ENCODE results near the gene ANKRD34B.

Gene ANKRD34B

DNA sequence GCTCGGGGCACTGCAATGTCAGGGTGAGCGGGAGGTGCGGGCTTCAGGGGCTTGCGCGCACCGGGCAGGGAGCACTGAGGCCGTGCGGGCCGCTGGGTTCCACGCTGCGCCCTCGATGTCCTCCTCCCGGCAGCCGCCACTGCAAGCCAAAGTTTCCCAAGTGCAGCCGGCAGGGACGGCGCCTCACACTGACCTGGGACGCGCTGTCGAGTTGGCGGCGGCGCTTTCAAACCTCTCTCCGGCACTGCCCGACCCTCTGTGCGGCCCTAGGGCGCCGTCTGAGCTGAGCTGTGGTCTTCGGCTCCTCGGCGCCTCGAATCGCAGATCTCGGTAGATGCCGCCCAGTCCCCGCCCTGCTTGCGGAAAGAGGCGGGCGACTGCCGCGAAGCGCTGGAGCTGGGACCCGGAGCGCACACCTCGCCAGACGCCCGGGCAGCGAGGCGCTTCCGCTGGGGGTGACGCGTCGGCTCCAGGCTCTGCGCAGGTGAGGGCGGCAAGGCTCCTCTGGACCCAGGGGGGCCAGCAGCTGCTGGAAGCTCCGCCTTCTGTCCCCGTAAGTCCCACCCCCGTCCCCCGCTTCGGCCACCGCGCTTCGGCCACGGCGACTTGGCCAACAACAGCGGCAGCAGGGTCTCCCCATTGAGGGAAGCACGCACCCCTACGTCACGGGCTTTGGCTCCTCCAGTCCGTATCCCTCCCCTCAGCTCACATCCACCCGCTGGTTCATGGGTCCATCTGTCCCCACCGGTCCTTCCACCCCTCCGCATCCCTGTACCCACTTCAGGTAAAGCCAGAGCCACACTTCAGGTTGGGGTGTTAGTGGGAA, at the start of gene ANKRD34B:
Gene ANKRD34B (minus strand): TSS at position 320 of the 826 bp plus-strand sequence. CDS start 10,261 bp downstream, outside the sequence.
- Mint-ChIP-seq H3K9me3 (peaks cover 0 to 3% of the 10 kb centered on the region in 2 donors), H3K27ac (no peak within 1 kb of the TSS), H3K4me1 (peaks cover 2 to 10% of the 10 kb centered on the region in 2 donors), H3K36me3 (no peaks in the 10 kb centered on the region), H3K4me3 (peak within 1 kb of the TSS; percentile 65 to 76), H3K27me3 (peaks cover 64 to 71% of the 10 kb centered on the region in 2 donors)
- ATAC-seq (replicated peaks) (peak; percentile 57 to 62), DNase-seq (no peak)

DNA sequence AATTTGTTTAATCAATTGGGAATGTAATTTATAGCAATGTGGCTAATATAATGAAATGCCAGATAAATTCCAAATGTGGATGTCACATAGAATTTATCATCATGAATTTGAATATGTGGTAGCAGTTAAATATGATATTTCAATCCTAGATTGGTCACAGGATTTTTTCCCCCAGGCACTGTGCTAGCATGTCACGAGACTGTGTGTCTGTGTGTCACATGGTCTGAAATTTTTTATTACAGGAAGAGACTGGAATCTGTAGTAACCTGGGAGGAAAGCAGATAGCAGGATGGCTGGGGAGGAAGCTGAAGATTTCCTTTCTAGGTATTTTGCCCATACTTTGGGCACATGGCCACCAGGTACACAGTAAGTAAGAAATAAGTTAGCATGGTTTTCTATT, 49.0 kb upstream of the ANKRD34B start:
- ATAC-seq (replicated peaks) (no peak), DNase-seq (no peak)
- Mint-ChIP-seq H3K27me3 (no peaks in the 10 kb centered on the region), H3K4me1 (no peaks in the 10 kb centered on the region), H3K36me3 (peaks cover 4 to 19% of the 10 kb centered on the region in 2 donors), H3K9me3 (peaks cover 0 to 3% of the 10 kb centered on the region in 2 donors), H3K27ac (no peak overlapping the region), H3K4me3 (no peak overlapping the region)

DNA sequence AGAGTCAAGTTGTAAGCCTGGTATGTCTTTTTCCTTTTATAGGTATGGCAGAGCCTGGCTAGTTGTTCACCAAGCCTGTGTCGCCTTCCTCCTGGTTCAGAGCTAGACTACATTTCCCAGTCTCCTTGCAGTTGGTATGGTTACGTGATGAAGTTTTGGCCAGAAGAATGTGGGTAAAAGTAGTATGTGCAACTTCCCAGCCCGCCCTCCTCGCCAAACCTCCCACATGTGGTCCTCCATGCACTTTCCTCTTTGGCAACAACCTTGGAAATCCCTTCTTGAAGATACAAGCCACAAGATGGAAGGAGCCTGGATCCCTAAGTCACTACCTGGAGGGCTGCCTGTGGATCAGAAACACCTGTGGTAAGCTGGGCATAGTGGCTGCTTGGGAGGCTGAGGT, 48.4 kb upstream of the ANKRD34B start:
- peaks cover 0 to 3% of the 10 kb centered on the region in 2 donors for H3K9me3 Mint-ChIP-seq
- peaks cover 4 to 19% of the 10 kb centered on the region in 2 donors for H3K36me3 Mint-ChIP-seq
- ATAC-seq (replicated peaks) (no peak), DNase-seq (no peak)
- no peaks in the 10 kb centered on the region for H3K4me1 Mint-ChIP-seq
- H3K27me3 Mint-ChIP-seq, result no peaks in the 10 kb centered on the region
- peak overlapping the region; percentile 42 for H3K27ac Mint-ChIP-seq
- no peak overlapping the region for H3K4me3 Mint-ChIP-seq

DNA sequence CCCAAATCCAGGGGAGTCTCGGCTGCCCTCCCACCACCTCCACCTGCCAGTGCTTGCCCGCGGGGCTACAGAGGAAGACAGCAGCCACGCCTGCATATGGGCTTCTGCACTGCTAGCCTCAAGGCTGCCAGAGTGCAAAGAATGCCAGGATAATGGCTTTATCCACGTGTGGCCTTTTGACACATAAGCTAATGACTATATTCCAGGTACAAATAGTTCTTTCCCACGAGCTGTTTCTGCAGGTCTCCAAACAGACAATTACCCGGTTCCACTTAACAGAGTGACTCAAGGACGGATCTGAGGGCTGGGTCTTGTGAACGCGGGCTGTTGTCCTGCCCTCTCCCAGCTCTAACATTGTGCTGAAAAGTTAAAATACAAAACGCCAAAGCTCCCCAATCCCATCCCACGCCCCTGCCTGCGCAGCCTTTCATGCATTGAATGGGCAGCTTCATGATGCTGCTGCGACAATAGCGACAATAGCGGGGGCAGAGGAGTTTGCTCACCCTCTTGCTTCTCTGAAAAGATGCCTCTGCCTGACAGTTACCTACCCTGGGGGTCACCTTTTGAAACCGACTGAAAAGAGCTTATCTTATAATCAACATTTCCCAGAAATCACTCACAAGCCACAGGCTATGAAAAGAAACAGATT, 45.3 kb upstream of the ANKRD34B start:
- H3K4me1 Mint-ChIP-seq, result no peaks in the 10 kb centered on the region
- ATAC-seq (replicated peaks) (no peak), DNase-seq (no peak)
- no peak overlapping the region for H3K27ac Mint-ChIP-seq
- H3K9me3 Mint-ChIP-seq, result no peaks in the 10 kb centered on the region
- H3K4me3 Mint-ChIP-seq, result no peak overlapping the region
- H3K36me3 Mint-ChIP-seq, result peaks cover 0 to 10% of the 10 kb centered on the region in 2 donors
- H3K27me3 Mint-ChIP-seq, result no peaks in the 10 kb centered on the region

DNA sequence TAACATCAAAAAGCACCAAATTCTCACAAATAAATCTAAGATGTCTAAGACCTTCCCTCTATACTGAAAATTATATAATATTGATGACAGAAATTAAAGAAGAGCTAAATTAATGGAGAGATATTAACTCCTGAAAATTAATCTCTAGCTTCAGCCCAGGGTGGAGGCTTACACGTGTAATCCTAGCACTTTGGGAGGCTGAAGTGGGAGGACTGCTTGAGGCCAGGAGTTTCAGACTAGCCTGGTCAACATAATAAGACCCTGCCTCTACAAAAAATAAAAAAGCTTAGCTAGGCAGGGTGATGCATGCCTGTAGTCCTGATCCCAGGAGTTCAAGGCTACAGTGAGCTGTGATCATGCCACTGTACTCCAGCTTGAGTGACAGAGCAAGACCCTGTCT, 39.6 kb upstream of the ANKRD34B start:
- Mint-ChIP-seq H3K36me3 (peaks cover 0 to 10% of the 10 kb centered on the region in 2 donors), H3K27ac (no peak overlapping the region), H3K4me3 (no peak overlapping the region), H3K27me3 (no peaks in the 10 kb centered on the region), H3K9me3 (peaks cover 0 to 4% of the 10 kb centered on the region in 2 donors), H3K4me1 (peaks cover 0 to 2% of the 10 kb centered on the region in 2 donors)
- no peak for DNase-seq
- ATAC-seq (replicated peaks), result no peak

DNA sequence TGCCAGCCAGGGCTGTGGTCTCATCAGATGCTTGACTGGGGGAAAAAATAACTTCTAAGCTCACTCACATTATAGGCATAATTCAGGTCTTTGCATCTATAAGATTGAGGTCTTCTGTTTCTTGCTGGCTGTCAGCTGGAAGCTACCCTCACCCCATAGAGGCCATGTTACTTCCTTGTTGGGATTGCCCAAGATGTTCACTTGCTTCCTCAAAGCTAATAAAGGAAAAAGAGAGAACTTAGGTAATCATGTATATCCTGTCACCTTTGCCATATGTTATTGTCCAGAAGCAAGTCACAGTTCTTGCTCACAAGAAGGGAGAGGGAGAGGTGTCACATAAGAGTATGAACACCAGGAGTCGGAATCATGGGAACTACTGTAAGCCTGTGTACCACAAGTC, 38.7 kb upstream of the ANKRD34B start:
- H3K9me3 Mint-ChIP-seq, result peaks cover 0 to 4% of the 10 kb centered on the region in 2 donors
- no peaks in the 10 kb centered on the region for H3K27me3 Mint-ChIP-seq
- DNase-seq, result no peak
- no peak overlapping the region for H3K27ac Mint-ChIP-seq
- ATAC-seq (replicated peaks), result no peak
- peaks cover 0 to 2% of the 10 kb centered on the region in 2 donors for H3K4me1 Mint-ChIP-seq
- H3K4me3 Mint-ChIP-seq, result no peak overlapping the region
- peaks cover 0 to 10% of the 10 kb centered on the region in 2 donors for H3K36me3 Mint-ChIP-seq

DNA sequence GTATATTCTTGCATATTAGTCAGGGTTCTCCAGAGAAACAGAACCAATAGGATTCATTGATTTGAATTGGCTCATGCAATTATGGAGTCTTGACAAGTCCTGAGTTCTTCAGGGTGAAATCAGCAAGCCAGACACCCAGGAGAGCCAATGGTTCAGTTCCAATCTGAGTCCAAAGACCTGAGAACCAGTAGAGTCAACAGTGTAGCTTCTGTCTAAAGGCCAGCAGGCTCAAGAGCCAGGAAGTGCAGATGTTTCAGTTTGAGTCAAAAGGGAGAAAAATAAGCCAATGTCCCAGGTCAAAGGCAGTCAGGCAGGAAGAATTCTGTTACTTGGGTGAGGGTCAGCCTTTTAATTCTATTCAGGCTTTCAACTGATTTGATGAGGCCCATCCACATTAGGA, 37.8 kb upstream of the ANKRD34B start:
- Mint-ChIP-seq H3K27ac (no peak overlapping the region), H3K9me3 (peaks cover 0 to 4% of the 10 kb centered on the region in 2 donors), H3K27me3 (no peaks in the 10 kb centered on the region), H3K36me3 (peaks cover 0 to 10% of the 10 kb centered on the region in 2 donors), H3K4me3 (no peak overlapping the region), H3K4me1 (peaks cover 0 to 2% of the 10 kb centered on the region in 2 donors)
- peak; percentile 56 to 68 for ATAC-seq (replicated peaks)
- no peak for DNase-seq

DNA sequence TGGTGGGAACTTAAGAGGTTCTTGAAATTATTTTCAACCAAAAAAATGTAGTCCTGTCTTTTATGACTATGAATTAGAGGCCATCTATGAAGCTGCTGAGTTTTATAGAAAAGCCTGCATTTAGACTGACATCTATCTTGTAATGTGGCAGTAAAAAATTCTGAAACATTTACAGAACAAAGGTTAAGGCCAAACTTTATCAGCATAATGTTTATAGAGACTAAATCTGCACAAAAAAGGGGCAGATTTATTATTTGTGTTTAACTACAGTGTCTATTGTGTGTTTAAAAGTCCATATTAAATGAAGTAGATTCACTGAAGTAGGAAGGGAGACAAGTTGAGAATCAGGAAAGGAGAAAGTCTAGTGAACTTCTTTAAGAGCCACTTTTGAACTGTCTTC, 37.3 kb upstream of the ANKRD34B start:
- no peaks in the 10 kb centered on the region for H3K27me3 Mint-ChIP-seq
- peaks cover 0 to 2% of the 10 kb centered on the region in 2 donors for H3K4me1 Mint-ChIP-seq
- H3K4me3 Mint-ChIP-seq, result no peak overlapping the region
- no peak overlapping the region for H3K27ac Mint-ChIP-seq
- ATAC-seq (replicated peaks), result no peak
- peaks cover 0 to 10% of the 10 kb centered on the region in 2 donors for H3K36me3 Mint-ChIP-seq
- H3K9me3 Mint-ChIP-seq, result peaks cover 0 to 4% of the 10 kb centered on the region in 2 donors
- no peak for DNase-seq

DNA sequence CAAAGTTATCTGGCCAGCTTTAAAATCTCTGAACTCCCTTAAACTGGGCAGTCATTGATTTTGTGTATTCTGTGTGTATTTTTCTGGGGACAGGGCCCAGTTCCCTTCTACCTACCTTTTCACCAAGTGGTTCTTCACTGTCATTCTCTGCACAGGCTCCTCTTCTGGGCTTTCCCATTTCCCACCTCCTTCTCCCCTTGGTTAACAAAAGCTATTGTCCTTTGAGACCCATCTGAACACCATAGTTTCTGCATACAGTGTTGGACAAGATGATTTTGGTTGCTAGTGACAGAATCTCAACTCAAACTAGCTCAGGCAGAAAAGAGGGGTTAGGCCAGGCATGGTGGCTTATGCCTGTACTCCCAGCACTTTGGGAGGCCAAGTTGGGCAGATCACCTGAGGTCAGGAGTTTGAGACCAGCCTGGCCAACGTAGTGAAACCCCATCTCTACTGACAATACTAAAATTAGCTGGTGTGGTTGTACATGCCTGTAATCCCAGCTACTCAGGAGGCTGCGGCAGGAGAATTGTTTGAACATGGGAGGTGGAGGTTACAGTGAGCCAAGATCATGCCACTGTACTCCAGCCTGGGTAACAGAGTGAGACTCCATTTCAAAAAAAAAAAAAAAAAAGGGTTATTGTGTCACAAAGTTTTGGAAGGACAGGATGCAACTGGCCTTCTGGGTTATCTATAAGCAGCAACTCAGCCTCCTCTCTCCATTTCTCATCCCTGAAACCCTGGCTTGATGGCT, 31.0 kb upstream of the ANKRD34B start:
- ATAC-seq (replicated peaks) (peak in 1 of 2 donors; percentile 14), DNase-seq (no peak)
- Mint-ChIP-seq H3K27ac (no peak overlapping the region), H3K4me1 (no peaks in the 10 kb centered on the region), H3K9me3 (no peaks in the 10 kb centered on the region), H3K36me3 (no peaks in the 10 kb centered on the region), H3K27me3 (no peaks in the 10 kb centered on the region), H3K4me3 (no peak overlapping the region)

DNA sequence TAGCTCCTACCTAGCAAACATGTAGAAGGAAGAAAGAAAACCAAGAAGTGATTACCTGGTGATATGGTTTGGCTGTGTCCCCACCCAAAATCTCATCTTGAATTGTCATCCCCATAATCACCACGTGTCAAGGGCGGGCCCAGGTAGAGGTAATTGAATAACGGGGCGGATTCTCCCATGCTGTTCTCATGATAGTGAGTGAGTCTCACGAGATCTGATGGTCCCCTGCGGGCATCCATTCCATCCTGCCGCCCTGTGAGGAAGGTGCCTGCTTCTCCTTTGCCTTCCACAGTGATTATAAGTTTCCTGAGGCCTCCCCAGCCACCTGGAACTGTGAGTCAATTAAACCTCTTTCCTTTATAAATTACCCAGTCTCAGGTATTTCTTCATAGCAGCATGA, 27.4 kb upstream of the ANKRD34B start:
- Mint-ChIP-seq H3K27ac (no peak overlapping the region), H3K9me3 (no peaks in the 10 kb centered on the region), H3K4me1 (no peaks in the 10 kb centered on the region), H3K36me3 (no peaks in the 10 kb centered on the region), H3K27me3 (no peaks in the 10 kb centered on the region), H3K4me3 (no peak overlapping the region)
- DNase-seq (no peak), ATAC-seq (replicated peaks) (no peak)

DNA sequence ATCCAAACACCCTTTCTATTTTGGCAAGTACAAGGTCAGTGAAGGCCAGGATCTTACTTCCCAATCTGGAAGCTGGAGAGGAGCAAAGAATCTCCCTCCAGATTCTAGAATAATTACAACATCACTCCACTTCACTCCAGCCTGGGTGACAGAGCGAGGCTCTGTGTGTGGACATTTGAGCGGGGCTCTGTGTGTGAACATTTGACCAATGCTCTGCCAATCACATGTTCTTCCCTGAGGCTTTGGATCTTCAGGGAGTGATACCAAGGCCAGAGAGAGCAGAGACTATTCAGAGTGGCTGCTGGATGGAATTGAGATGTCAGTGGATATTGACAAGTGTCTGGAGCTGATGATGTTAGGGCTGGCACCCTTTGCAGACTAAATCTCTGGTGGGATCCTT, 24.7 kb upstream of the ANKRD34B start:
- H3K27ac Mint-ChIP-seq, result no peak overlapping the region
- DNase-seq (no peak), ATAC-seq (replicated peaks) (no peak)
- H3K4me3 Mint-ChIP-seq, result no peak overlapping the region
- peaks cover 6 to 13% of the 10 kb centered on the region in 2 donors for H3K27me3 Mint-ChIP-seq
- H3K9me3 Mint-ChIP-seq, result no peaks in the 10 kb centered on the region
- no peaks in the 10 kb centered on the region for H3K4me1 Mint-ChIP-seq
- no peaks in the 10 kb centered on the region for H3K36me3 Mint-ChIP-seq

DNA sequence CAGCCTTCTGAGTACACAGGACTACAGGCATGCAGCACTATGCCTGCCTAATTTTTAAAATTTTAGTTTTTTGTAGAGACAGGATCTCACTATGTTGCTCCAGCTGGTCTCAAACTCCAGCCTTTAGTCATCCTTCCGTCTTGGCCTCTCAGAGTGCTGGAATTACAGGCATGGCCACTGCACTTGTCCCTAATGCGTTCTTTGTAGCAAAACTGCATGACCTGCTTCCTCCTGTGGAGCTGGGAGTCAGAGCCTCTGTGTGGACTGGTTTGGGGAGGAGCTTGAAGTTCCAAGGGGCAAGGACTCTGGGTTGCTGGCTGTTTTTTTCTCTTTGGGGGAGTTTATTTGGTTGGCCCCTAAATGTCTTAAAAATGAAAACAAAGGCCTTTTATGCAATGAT, 22.7 kb upstream of the ANKRD34B start:
- H3K36me3 Mint-ChIP-seq, result no peaks in the 10 kb centered on the region
- no peaks in the 10 kb centered on the region for H3K4me1 Mint-ChIP-seq
- H3K27ac Mint-ChIP-seq, result no peak overlapping the region
- no peak overlapping the region for H3K4me3 Mint-ChIP-seq
- H3K9me3 Mint-ChIP-seq, result no peaks in the 10 kb centered on the region
- peaks cover 6 to 13% of the 10 kb centered on the region in 2 donors for H3K27me3 Mint-ChIP-seq
- DNase-seq (no peak), ATAC-seq (replicated peaks) (no peak)

DNA sequence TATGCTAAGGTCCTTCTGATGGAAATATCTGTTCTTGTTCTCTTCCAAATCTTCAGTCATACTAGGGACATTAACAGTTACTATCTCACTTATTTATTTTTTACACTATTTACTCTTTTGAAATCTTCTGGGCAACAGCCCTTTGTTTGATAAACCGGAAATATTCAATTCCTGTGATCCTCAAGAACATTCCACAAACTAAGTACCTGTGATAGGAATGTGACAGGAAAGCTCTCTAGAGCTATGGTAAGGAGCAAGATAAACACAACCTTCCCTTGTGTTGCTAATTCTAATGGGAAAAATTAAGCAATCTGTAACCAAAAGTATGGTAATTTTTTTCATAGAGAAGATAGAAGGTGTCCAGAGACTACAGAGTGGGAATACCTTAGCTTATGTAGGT, 22.0 kb upstream of the ANKRD34B start:
- Mint-ChIP-seq H3K27ac (no peak overlapping the region), H3K9me3 (no peaks in the 10 kb centered on the region), H3K27me3 (peaks cover 6 to 13% of the 10 kb centered on the region in 2 donors), H3K4me3 (no peak overlapping the region), H3K4me1 (no peaks in the 10 kb centered on the region), H3K36me3 (no peaks in the 10 kb centered on the region)
- DNase-seq (no peak), ATAC-seq (replicated peaks) (no peak)

DNA sequence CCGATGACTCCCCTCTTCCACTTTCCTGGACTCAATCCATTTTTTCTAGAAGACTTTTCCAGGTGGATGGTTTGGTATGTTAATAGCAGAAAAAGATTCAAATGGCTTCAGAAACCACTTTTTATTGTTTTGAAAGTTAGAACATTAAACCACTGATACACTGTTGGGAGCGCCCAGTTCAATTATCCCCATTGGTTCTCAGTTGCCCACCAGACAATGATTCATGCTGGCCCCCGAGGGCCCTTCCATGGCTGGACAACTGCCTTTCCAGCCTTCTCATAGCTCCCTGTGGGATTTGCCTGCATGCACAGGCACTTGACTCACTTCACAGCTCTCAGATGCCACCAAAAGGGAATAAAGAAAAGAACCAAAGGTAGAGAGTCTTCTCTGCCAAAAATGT, 21.3 kb upstream of the ANKRD34B start:
- Mint-ChIP-seq H3K27me3 (peaks cover 6 to 13% of the 10 kb centered on the region in 2 donors), H3K36me3 (no peaks in the 10 kb centered on the region), H3K9me3 (no peaks in the 10 kb centered on the region), H3K4me1 (no peaks in the 10 kb centered on the region), H3K4me3 (no peak overlapping the region), H3K27ac (no peak overlapping the region)
- ATAC-seq (replicated peaks) (no peak), DNase-seq (no peak)
